IPS-15b (cell line): ENCODE data around the gene ZNF12.
"Not testable (repeated sequence)": the region's sequence is repeated elsewhere in the genome, so short reads cannot be mapped to it uniquely, and the experiment has no call there.

Experiments
- H3K27me3 ChIP-seq: one replicate; pipeline ENCODE4 v1.6.1; 2013; ENCODE audit warnings: low read length; ENCODE audit not compliant: control insufficient read depth, insufficient read depth
- H3K36me3 ChIP-seq: one replicate; pipeline ENCODE4 v1.6.1; 2013; ENCODE audit warnings: low read length; ENCODE audit not compliant: control insufficient read depth, insufficient read depth
- H3K4me1 ChIP-seq: one replicate; pipeline ENCODE4 v1.6.1; 2013; ENCODE audit warnings: mild to moderate bottlenecking, low read length; ENCODE audit not compliant: control insufficient read depth, insufficient read depth
- H3K4me3 ChIP-seq: one replicate; pipeline ENCODE4 v1.5.1; 2013; ENCODE audit warnings: low read depth, low read length
- H3K9ac ChIP-seq: one replicate; pipeline ENCODE4 v1.6.1; 2013; ENCODE audit warnings: low read depth, mild to moderate bottlenecking, low read length
- H3K9me3 ChIP-seq: one replicate; pipeline ENCODE4 v1.6.1; 2013; ENCODE audit warnings: mild to moderate bottlenecking, low read length; ENCODE audit not compliant: control insufficient read depth, insufficient read depth

Gene ZNF12

GRCh38 chr7:6680146-6680545, 26.6 kb downstream of the ZNF12 start:
- H3K9me3 ChIP-seq, result peaks cover 40% of the 10 kb centered on the region
- peaks cover 2% of the 10 kb centered on the region for H3K36me3 ChIP-seq
- no peak overlapping the region for H3K4me3 ChIP-seq
- H3K4me1 ChIP-seq, result no peaks in the 10 kb centered on the region
- H3K27me3 ChIP-seq, result no peaks in the 10 kb centered on the region
- no peak overlapping the region for H3K9ac ChIP-seq

GRCh38 chr7:6675807-6676405, 30.8 kb downstream of the ZNF12 start:
- peaks cover 50% of the 10 kb centered on the region for H3K9me3 ChIP-seq

GRCh38 chr7:6670851-6671250, 35.9 kb downstream of the ZNF12 start:
- not testable (repeated sequence) for H3K27me3 ChIP-seq, H3K9ac ChIP-seq, H3K4me1 ChIP-seq, H3K36me3 ChIP-seq, H3K4me3 ChIP-seq
- H3K9me3 ChIP-seq, result peaks cover 33% of the 10 kb centered on the region

More at GRCh38 chr7:6675807-6676405, 30.8 kb downstream of the ZNF12 start:
- peaks cover 7% of the 10 kb centered on the region for H3K36me3 ChIP-seq
- H3K4me1 ChIP-seq, result no peaks in the 10 kb centered on the region
- no peak overlapping the region for H3K4me3 ChIP-seq
- no peaks in the 10 kb centered on the region for H3K27me3 ChIP-seq
- no peak overlapping the region for H3K9ac ChIP-seq

- no peaks in the 10 kb centered on the region for H3K9me3 ChIP-seq
- H3K4me1 ChIP-seq, result no peaks in the 10 kb centered on the region
- H3K36me3 ChIP-seq, result no peaks in the 10 kb centered on the region
- H3K9ac ChIP-seq, result no peak overlapping the region
- no peaks in the 10 kb centered on the region for H3K27me3 ChIP-seq
- H3K4me3 ChIP-seq, result no peak overlapping the region
Measured at GRCh38 chr7:6658618-6659345, 48.0 kb downstream of the ZNF12 start.

- no peaks in the 10 kb centered on the region for H3K27me3 ChIP-seq
Measured at GRCh38 chr7:6656413-6656812, 50.3 kb downstream of the ZNF12 start.

GRCh38 chr7:6655636-6656385, 50.9 kb downstream of the ZNF12 start:
- Histone ChIP-seq H3K27me3 (no peaks in the 10 kb centered on the region), H3K4me3 (no peak overlapping the region), H3K4me1 (no peaks in the 10 kb centered on the region), H3K9ac (no peak overlapping the region), H3K9me3 (no peaks in the 10 kb centered on the region), H3K36me3 (peaks cover 9% of the 10 kb centered on the region)

More at GRCh38 chr7:6656413-6656812, 50.3 kb downstream of the ZNF12 start:
- H3K4me1 ChIP-seq, result no peaks in the 10 kb centered on the region
- H3K9ac ChIP-seq, result no peak overlapping the region
- no peaks in the 10 kb centered on the region for H3K9me3 ChIP-seq
- peaks cover 9% of the 10 kb centered on the region for H3K36me3 ChIP-seq
- no peak overlapping the region for H3K4me3 ChIP-seq

GRCh38 chr7:6654842-6655610, 51.7 kb downstream of the ZNF12 start:
- H3K4me1 ChIP-seq, result no peaks in the 10 kb centered on the region
- H3K4me3 ChIP-seq, result no peak overlapping the region
- no peaks in the 10 kb centered on the region for H3K9me3 ChIP-seq
- H3K9ac ChIP-seq, result no peak overlapping the region
- peaks cover 9% of the 10 kb centered on the region for H3K36me3 ChIP-seq
- H3K27me3 ChIP-seq, result no peaks in the 10 kb centered on the region

- H3K4me3 ChIP-seq, result no peak overlapping the region
- H3K9me3 ChIP-seq, result no peaks in the 10 kb centered on the region
- no peaks in the 10 kb centered on the region for H3K4me1 ChIP-seq
- no peaks in the 10 kb centered on the region for H3K27me3 ChIP-seq
- peaks cover 9% of the 10 kb centered on the region for H3K36me3 ChIP-seq
- no peak overlapping the region for H3K9ac ChIP-seq
Measured at GRCh38 chr7:6654113-6654841, 52.5 kb downstream of the ZNF12 start.

GRCh38 chr7:6653071-6654003, 53.4 kb downstream of the ZNF12 start:
- no peaks in the 10 kb centered on the region for H3K4me1 ChIP-seq
- H3K36me3 ChIP-seq, result peaks cover 9% of the 10 kb centered on the region
- no peak overlapping the region for H3K9ac ChIP-seq
- H3K4me3 ChIP-seq, result no peak overlapping the region
- no peaks in the 10 kb centered on the region for H3K9me3 ChIP-seq
- H3K27me3 ChIP-seq, result no peaks in the 10 kb centered on the region

GRCh38 chr7:6652446-6653011, 54.2 kb downstream of the ZNF12 start:
- peaks cover 13% of the 10 kb centered on the region for H3K36me3 ChIP-seq
- no peaks in the 10 kb centered on the region for H3K27me3 ChIP-seq
- H3K9me3 ChIP-seq, result no peaks in the 10 kb centered on the region
- no peak overlapping the region for H3K9ac ChIP-seq
- H3K4me3 ChIP-seq, result no peak overlapping the region
- H3K4me1 ChIP-seq, result no peaks in the 10 kb centered on the region
